Measurements from ENCODE around the gene RNGTT. TPM values are rescaled to one million over a fixed set of nuclear protein-coding genes. Genes with fewer than 3 reads are reported as not detected.
"Not testable (repeated sequence)": the region's sequence is repeated elsewhere in the genome, so short reads cannot be mapped to it uniquely, and the experiment has no call there.

The RNGTT gene
- total and polyA plus RNA-seq, 9 donors = 7.5 to 16.4 (median 10.5) TPM

GRCh38 chr6:88933521-88933920 lies 29.9 kb downstream of the RNGTT start:
- Histone ChIP-seq H3K27me3 (ENCODE audit: control insufficient read depth, insufficient read depth, low read length) (no peaks in the 10 kb centered on the region), H3K4me3 (ENCODE audit: low read length) (no peak overlapping the region), H3K36me3 (ENCODE audit: control insufficient read depth, insufficient read depth, low read length) (peaks cover 9% of the 10 kb centered on the region), H3K9me3 (replicated peaks; ENCODE audit: control insufficient read depth, low read depth, low read length) (peaks cover 7% of the 10 kb centered on the region), H3K27ac (ENCODE audit: low read length) (no peak overlapping the region), H3K4me1 (ENCODE audit: control insufficient read depth, insufficient read depth, low read length) (no peaks in the 10 kb centered on the region)
- no CpG with 5 or more reads among the region's 2 CpGs for WGBS (ENCODE audit: insufficient coverage)
- DNase-seq = no peak

GRCh38 chr6:88932019-88932418 lies 31.4 kb downstream of the RNGTT start:
- not testable (repeated sequence) for DNase-seq; H3K4me3 ChIP-seq (ENCODE audit: low read length); H3K36me3 ChIP-seq (ENCODE audit: control insufficient read depth, insufficient read depth, low read length); H3K27me3 ChIP-seq (ENCODE audit: control insufficient read depth, insufficient read depth, low read length); H3K27ac ChIP-seq (ENCODE audit: low read length); H3K9me3 ChIP-seq (replicated peaks; ENCODE audit: control insufficient read depth, low read depth, low read length); H3K4me1 ChIP-seq (ENCODE audit: control insufficient read depth, insufficient read depth, low read length)
- WGBS (ENCODE audit: insufficient coverage) = 86% methylated on average over 4 of the region's 5 CpGs

- Histone ChIP-seq H3K36me3 (ENCODE audit: control insufficient read depth, insufficient read depth, low read length) (peaks cover 5% of the 10 kb centered on the region), H3K4me1 (ENCODE audit: control insufficient read depth, insufficient read depth, low read length) (no peaks in the 10 kb centered on the region), H3K9me3 (replicated peaks; ENCODE audit: control insufficient read depth, low read depth, low read length) (no peaks in the 10 kb centered on the region), H3K4me3 (ENCODE audit: low read length) (no peak overlapping the region), H3K27ac (ENCODE audit: low read length) (no peak overlapping the region), H3K27me3 (ENCODE audit: control insufficient read depth, insufficient read depth, low read length) (no peaks in the 10 kb centered on the region)
- peak; percentile 28 for DNase-seq
- no CpG with 5 or more reads among the region's 4 CpGs for WGBS (ENCODE audit: insufficient coverage)
Measured at GRCh38 chr6:88922775-88923548, 40.5 kb downstream of the RNGTT start.

GRCh38 chr6:88921734-88922133 lies 41.7 kb downstream of the RNGTT start:
- Histone ChIP-seq H3K36me3 (ENCODE audit: control insufficient read depth, insufficient read depth, low read length) (peaks cover 5% of the 10 kb centered on the region), H3K27me3 (ENCODE audit: control insufficient read depth, insufficient read depth, low read length) (no peaks in the 10 kb centered on the region), H3K27ac (ENCODE audit: low read length) (no peak overlapping the region), H3K4me3 (ENCODE audit: low read length) (no peak overlapping the region), H3K9me3 (replicated peaks; ENCODE audit: control insufficient read depth, low read depth, low read length) (no peaks in the 10 kb centered on the region), H3K4me1 (ENCODE audit: control insufficient read depth, insufficient read depth, low read length) (no peaks in the 10 kb centered on the region)
- no peak for DNase-seq
- WGBS (ENCODE audit: insufficient coverage) = no CpG with 5 or more reads among the region's 1 CpG

- peak; percentile 56 for DNase-seq
- H3K36me3 ChIP-seq (ENCODE audit: control insufficient read depth, insufficient read depth, low read length) = peaks cover 5% of the 10 kb centered on the region
- H3K4me3 ChIP-seq (ENCODE audit: low read length) = no peak overlapping the region
- WGBS (ENCODE audit: insufficient coverage) = no CpG with 5 or more reads among the region's 1 CpG
- no peaks in the 10 kb centered on the region for H3K9me3 ChIP-seq (replicated peaks; ENCODE audit: control insufficient read depth, low read depth, low read length)
- H3K27me3 ChIP-seq (ENCODE audit: control insufficient read depth, insufficient read depth, low read length) = no peaks in the 10 kb centered on the region
- H3K27ac ChIP-seq (ENCODE audit: low read length) = no peak overlapping the region
- no peaks in the 10 kb centered on the region for H3K4me1 ChIP-seq (ENCODE audit: control insufficient read depth, insufficient read depth, low read length)
Measured at GRCh38 chr6:88920774-88921733, 42.4 kb downstream of the RNGTT start.

- Histone ChIP-seq H3K4me1 (ENCODE audit: control insufficient read depth, insufficient read depth, low read length) (no peaks in the 10 kb centered on the region), H3K27me3 (ENCODE audit: control insufficient read depth, insufficient read depth, low read length) (no peaks in the 10 kb centered on the region), H3K4me3 (ENCODE audit: low read length) (no peak overlapping the region), H3K36me3 (ENCODE audit: control insufficient read depth, insufficient read depth, low read length) (peaks cover 5% of the 10 kb centered on the region), H3K9me3 (replicated peaks; ENCODE audit: control insufficient read depth, low read depth, low read length) (peaks cover 1% of the 10 kb centered on the region), H3K27ac (ENCODE audit: low read length) (no peak overlapping the region)
- no CpG with 5 or more reads among the region's 2 CpGs for WGBS (ENCODE audit: insufficient coverage)
- no peak for DNase-seq
Measured at GRCh38 chr6:88920088-88920487, 43.3 kb downstream of the RNGTT start.

GRCh38 chr6:88919032-88919431 lies 44.4 kb downstream of the RNGTT start:
- no peaks in the 10 kb centered on the region for H3K27me3 ChIP-seq (ENCODE audit: control insufficient read depth, insufficient read depth, low read length)
- WGBS (ENCODE audit: insufficient coverage) = no CpG with 5 or more reads among the region's 1 CpG
- H3K27ac ChIP-seq (ENCODE audit: low read length) = no peak overlapping the region

GRCh38 chr6:88916615-88917208 lies 46.7 kb downstream of the RNGTT start:
- Histone ChIP-seq H3K36me3 (ENCODE audit: control insufficient read depth, insufficient read depth, low read length) (no peaks in the 10 kb centered on the region), H3K4me3 (ENCODE audit: low read length) (no peak overlapping the region), H3K27ac (ENCODE audit: low read length) (no peak overlapping the region), H3K9me3 (replicated peaks; ENCODE audit: control insufficient read depth, low read depth, low read length) (peaks cover 3% of the 10 kb centered on the region), H3K27me3 (ENCODE audit: control insufficient read depth, insufficient read depth, low read length) (no peaks in the 10 kb centered on the region), H3K4me1 (ENCODE audit: control insufficient read depth, insufficient read depth, low read length) (no peaks in the 10 kb centered on the region)
- DNase-seq = no peak
- no CpG with 5 or more reads among the region's 1 CpG for WGBS (ENCODE audit: insufficient coverage)

More at GRCh38 chr6:88919032-88919431, 44.4 kb downstream of the RNGTT start:
- Histone ChIP-seq H3K4me1 (ENCODE audit: control insufficient read depth, insufficient read depth, low read length) (no peaks in the 10 kb centered on the region), H3K4me3 (ENCODE audit: low read length) (no peak overlapping the region), H3K9me3 (replicated peaks; ENCODE audit: control insufficient read depth, low read depth, low read length) (peaks cover 3% of the 10 kb centered on the region), H3K36me3 (ENCODE audit: control insufficient read depth, insufficient read depth, low read length) (peaks cover 5% of the 10 kb centered on the region)
- DNase-seq = no peak

- Histone ChIP-seq H3K27ac (ENCODE audit: low read length) (no peak overlapping the region), H3K4me3 (ENCODE audit: low read length) (no peak overlapping the region), H3K36me3 (ENCODE audit: control insufficient read depth, insufficient read depth, low read length) (no peaks in the 10 kb centered on the region), H3K27me3 (ENCODE audit: control insufficient read depth, insufficient read depth, low read length) (no peaks in the 10 kb centered on the region), H3K9me3 (replicated peaks; ENCODE audit: control insufficient read depth, low read depth, low read length) (peaks cover 3% of the 10 kb centered on the region), H3K4me1 (ENCODE audit: control insufficient read depth, insufficient read depth, low read length) (no peaks in the 10 kb centered on the region)
- WGBS (ENCODE audit: insufficient coverage) = no CpG with 5 or more reads among the region's 3 CpGs
- DNase-seq = no peak
Measured at GRCh38 chr6:88914895-88915598, 48.4 kb downstream of the RNGTT start.

Measured in muscle of leg (tissue), 11 donors.